Measurements from ENCODE around the gene SLC26A1. TPM values are rescaled to one million over a fixed set of nuclear protein-coding genes. Genes with fewer than 3 reads are reported as not detected.

Gene SLC26A1
- total RNA-seq, 2 donors from 2014 or later = 0.27 to 0.34 TPM

- no peaks in the 10 kb centered on the region for H3K9me3 ChIP-seq
- H3K36me3 ChIP-seq = no peaks in the 10 kb centered on the region
- no peak overlapping the region for H3K4me3 ChIP-seq
- H3K27me3 ChIP-seq (replicated peaks; ENCODE audit: insufficient read depth) = no peaks in the 10 kb centered on the region
- 89% methylated on average over 38 of the region's 46 CpGs for WGBS
- intact Hi-C loops (cut with DNase I) = no loop called here
- no peak for TF ChIP-seq POLR2A (IDR thresholded peaks at IDR 0.05)
- TF ChIP-seq, protein P1, sequence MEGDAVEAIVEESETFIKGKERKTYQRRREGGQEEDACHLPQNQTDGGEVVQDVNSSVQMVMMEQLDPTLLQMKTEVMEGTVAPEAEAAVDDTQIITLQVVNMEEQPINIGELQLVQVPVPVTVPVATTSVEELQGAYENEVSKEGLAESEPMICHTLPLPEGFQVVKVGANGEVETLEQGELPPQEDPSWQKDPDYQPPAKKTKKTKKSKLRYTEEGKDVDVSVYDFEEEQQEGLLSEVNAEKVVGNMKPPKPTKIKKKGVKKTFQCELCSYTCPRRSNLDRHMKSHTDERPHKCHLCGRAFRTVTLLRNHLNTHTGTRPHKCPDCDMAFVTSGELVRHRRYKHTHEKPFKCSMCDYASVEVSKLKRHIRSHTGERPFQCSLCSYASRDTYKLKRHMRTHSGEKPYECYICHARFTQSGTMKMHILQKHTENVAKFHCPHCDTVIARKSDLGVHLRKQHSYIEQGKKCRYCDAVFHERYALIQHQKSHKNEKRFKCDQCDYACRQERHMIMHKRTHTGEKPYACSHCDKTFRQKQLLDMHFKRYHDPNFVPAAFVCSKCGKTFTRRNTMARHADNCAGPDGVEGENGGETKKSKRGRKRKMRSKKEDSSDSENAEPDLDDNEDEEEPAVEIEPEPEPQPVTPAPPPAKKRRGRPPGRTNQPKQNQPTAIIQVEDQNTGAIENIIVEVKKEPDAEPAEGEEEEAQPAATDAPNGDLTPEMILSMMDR (IDR thresholded peaks at IDR 0.05) = no peak
- no peak for TF ChIP-seq POLR2AphosphoS5 (IDR thresholded peaks at IDR 0.05)
- no peak for DNase-seq (ENCODE audit: low spot score)
- no peak overlapping the region for H3K27ac ChIP-seq
- no peaks in the 10 kb centered on the region for H3K4me1 ChIP-seq (replicated peaks)
These were observed 29.0 kb upstream of the SLC26A1 start for GRCh38 chr4:1022051-1022738.

DNA sequence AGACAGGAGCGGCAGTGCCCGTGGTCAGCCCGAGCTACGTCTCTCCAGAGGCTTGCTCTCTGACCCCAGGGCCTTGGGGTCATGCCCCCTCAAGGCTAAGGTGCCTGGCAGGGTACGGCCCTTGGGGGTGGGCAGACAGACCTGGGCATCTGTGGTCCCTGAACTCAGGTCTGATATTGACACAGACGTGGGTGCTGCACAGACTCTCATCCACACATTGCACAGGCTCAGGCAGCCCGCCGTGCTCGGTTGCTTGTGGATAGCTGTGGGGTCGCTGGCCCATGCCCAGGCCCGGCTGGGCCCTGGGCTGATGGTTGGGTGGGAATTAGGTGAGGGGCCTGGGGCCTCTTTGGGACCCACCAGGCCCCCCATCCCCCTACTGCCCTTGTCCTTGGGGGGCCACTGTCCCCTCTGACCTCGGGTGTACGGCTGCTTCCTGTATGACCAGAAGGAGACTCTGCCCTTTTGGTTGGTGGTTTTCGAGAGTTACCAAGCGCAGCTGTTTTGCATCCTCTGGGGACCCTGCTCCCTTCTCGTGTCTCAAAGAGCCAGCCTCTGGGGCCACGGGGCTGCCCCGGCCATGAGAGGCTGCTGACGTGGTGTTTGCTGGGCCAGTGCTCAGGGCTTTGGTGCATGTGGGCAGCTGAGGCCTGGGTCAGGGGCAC lies 28.3 kb upstream of the SLC26A1 start:
- TF ChIP-seq POLR2AphosphoS5 (IDR thresholded peaks at IDR 0.05) = no peak
- TF ChIP-seq POLR2A (IDR thresholded peaks at IDR 0.05) = no peak
- TF ChIP-seq, protein P1 (IDR thresholded peaks at IDR 0.05) = no peak
- Histone ChIP-seq H3K4me3 (no peak overlapping the region), H3K27me3 (replicated peaks; ENCODE audit: insufficient read depth) (no peaks in the 10 kb centered on the region), H3K4me1 (replicated peaks) (no peaks in the 10 kb centered on the region), H3K9me3 (no peaks in the 10 kb centered on the region), H3K36me3 (no peaks in the 10 kb centered on the region), H3K27ac (no peak overlapping the region)
- intact Hi-C loops (cut with DNase I) = no loop called here
- no peak for DNase-seq (ENCODE audit: low spot score)
- 87% methylated on average over 11 of the region's 19 CpGs for WGBS

DNA sequence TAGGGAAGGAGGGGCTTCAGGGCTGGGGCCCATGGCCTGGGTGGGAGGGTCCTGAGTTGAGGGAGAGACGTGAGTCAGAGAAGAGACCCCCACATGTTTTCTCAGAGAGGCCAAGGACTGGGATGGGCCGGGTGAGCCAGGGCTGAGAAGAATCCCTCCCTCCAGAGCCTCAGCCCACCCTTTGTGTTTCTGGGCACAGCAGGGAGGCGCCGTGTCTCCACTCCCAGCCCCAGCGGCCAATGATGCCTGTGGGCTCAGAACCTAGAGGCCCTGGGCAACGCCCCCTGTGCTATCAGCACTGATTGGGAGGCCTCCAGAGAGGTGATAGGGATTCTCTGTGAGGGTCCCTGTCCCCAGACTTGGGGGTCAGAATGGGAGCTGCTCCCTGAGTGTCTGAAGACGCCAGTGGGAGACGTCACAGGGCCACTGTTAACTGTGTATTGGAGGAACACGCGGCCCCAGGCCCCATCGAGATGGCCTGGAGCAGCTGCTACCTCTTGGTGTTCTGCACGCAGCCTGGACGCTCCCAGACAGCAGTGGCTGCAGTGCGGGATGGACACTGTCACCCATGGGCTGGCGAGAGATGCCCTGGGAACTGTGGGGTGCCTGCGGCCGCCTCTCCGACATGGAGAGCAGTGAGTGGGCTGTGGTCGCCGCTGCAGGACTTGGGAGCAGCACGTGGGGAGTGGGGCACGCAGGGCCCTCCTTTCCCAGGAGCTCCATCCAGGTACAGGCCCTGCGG lies 26.7 kb upstream of the SLC26A1 start:
- Histone ChIP-seq H3K36me3 (no peaks in the 10 kb centered on the region), H3K27ac (no peak overlapping the region), H3K27me3 (replicated peaks; ENCODE audit: insufficient read depth) (no peaks in the 10 kb centered on the region), H3K9me3 (no peaks in the 10 kb centered on the region), H3K4me1 (replicated peaks) (no peaks in the 10 kb centered on the region), H3K4me3 (no peak overlapping the region)
- DNase-seq (ENCODE audit: low spot score) = no peak
- intact Hi-C loops (cut with DNase I) = no loop called here
- TF ChIP-seq POLR2A (IDR thresholded peaks at IDR 0.05) (no peak), POLR2AphosphoS5 (IDR thresholded peaks at IDR 0.05) (no peak)
- TF ChIP-seq, protein P1 (IDR thresholded peaks at IDR 0.05) = no peak
- 79% methylated on average over 20 of the region's 23 CpGs for WGBS

DNA sequence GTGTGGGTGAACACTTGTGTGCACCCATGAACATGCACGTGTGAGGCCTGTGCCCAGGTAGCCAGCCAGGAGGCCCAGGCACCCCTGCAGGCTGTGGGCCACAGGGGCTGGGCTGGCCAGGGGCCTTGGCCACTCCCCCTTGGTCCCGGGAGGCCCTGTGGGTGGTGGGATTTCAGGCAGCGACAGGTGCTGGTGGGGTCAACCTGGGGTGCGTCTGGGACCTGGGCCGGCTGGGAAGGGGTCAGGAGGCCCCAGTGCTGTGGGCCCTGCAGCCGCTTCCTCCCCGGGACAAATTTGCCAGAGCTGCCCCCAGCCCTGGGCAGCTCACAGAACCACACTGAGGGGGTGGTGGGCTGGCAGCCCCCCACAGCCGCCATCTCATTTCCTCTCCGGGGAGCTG lies 26.1 kb upstream of the SLC26A1 start:
- intact Hi-C loops (cut with DNase I) = no loop called here
- Histone ChIP-seq H3K36me3 (no peaks in the 10 kb centered on the region), H3K4me3 (no peak overlapping the region), H3K27ac (no peak overlapping the region), H3K4me1 (replicated peaks) (no peaks in the 10 kb centered on the region), H3K27me3 (replicated peaks; ENCODE audit: insufficient read depth) (no peaks in the 10 kb centered on the region), H3K9me3 (no peaks in the 10 kb centered on the region)
- TF ChIP-seq POLR2A (IDR thresholded peaks at IDR 0.05) (no peak), POLR2AphosphoS5 (IDR thresholded peaks at IDR 0.05) (no peak)
- TF ChIP-seq, protein P1 (IDR thresholded peaks at IDR 0.05) = no peak
- DNase-seq (ENCODE audit: low spot score) = no peak
- WGBS = 68% methylated on average over 6 of the region's 9 CpGs
